DMS 273 treated with DMSO at 0.1 percent for 48 hours (cell line): ENCODE data around the gene IMPDH1.

Experiments used
- DNase-seq: peaks from one replicate; lab custom pipeline; 2025; lab: John Stamatoyannopoulos, UW

The IMPDH1 gene

GRCh38 chr7:128387216-128388144 is 22.3 kb downstream of the IMPDH1 start:
- peak; percentile 87 for DNase-seq

- no peak for DNase-seq
These were observed 23.5 kb downstream of the IMPDH1 start for GRCh38 chr7:128385988-128386925.

GRCh38 chr7:128384726-128385125 is 25.1 kb downstream of the IMPDH1 start:
- no peak for DNase-seq

GRCh38 chr7:128383776-128384175 is 26.0 kb downstream of the IMPDH1 start:
- DNase-seq: no peak

- DNase-seq: no peak
These were observed 28.5 kb downstream of the IMPDH1 start for GRCh38 chr7:128381161-128381821.

GRCh38 chr7:128380483-128381106 is 29.2 kb downstream of the IMPDH1 start:
- DNase-seq: no peak

- DNase-seq: no peak
These were observed 29.8 kb downstream of the IMPDH1 start for GRCh38 chr7:128379900-128380479.

GRCh38 chr7:128378637-128379036 is 31.1 kb downstream of the IMPDH1 start:
- DNase-seq: no peak

- no peak for DNase-seq
These were observed 33.7 kb downstream of the IMPDH1 start for GRCh38 chr7:128376077-128376476.

- DNase-seq: no peak
These were observed 35.7 kb downstream of the IMPDH1 start for GRCh38 chr7:128374041-128374440.

GRCh38 chr7:128373606-128374005 is 36.2 kb downstream of the IMPDH1 start:
- DNase-seq: peak; percentile 35

- DNase-seq: no peak
These were observed 39.3 kb downstream of the IMPDH1 start for GRCh38 chr7:128370491-128370890.

- DNase-seq: no peak
These were observed 42.8 kb downstream of the IMPDH1 start for GRCh38 chr7:128366986-128367385.

GRCh38 chr7:128366300-128366699 is 43.5 kb downstream of the IMPDH1 start:
- DNase-seq: no peak

GRCh38 chr7:128365432-128365831 is 44.4 kb downstream of the IMPDH1 start:
- DNase-seq: no peak

GRCh38 chr7:128364166-128364870 is 45.5 kb downstream of the IMPDH1 start:
- DNase-seq: no peak

GRCh38 chr7:128363261-128363721 is 46.5 kb downstream of the IMPDH1 start:
- no peak for DNase-seq

GRCh38 chr7:128362670-128363069 is 47.1 kb downstream of the IMPDH1 start:
- no peak for DNase-seq

GRCh38 chr7:128361411-128362379 is 48.1 kb downstream of the IMPDH1 start, which contains the start of gene PRRT4:
PRRT4 (minus strand) TSS chr7:128361690.
- peak; percentile 28 for DNase-seq
